ENCODE results near the gene ARHGAP19.

Gene ARHGAP19

GRCh38 chr10:97190450-97190849 is 102.0 kb downstream of the ARHGAP19 start:
- TF ChIP-seq CTCF (IDR thresholded peaks at IDR 0.05; ENCODE audit: extremely low read depth, missing control alignments): no peak
- no peak for DNase-seq (ENCODE audit: low spot score)

GRCh38 chr10:97188261-97188711 is 104.2 kb downstream of the ARHGAP19 start:
- TF ChIP-seq CTCF (IDR thresholded peaks at IDR 0.05; ENCODE audit: extremely low read depth, missing control alignments): no peak
- DNase-seq (ENCODE audit: low spot score): no peak

DNA sequence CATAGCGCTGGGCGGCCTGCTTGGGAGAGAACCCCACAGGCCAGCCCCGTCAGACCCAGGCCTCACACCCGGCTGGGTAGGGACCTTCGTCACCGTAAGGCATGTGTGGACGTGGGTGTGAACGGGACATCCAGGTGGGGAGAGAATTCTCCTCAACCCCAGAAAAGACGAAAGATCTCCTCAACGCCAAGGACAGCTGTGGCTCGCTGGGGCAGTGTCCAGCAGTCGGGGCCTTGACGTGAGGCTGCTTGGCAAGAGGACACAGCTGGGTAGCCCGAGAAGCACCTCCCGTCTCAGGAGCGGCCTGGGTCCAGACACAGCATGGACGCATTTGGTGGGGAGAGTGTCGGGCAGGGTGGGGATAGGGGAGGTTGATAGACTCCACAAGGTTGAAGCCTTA is 105.5 kb downstream of the ARHGAP19 start:
- TF ChIP-seq CTCF (IDR thresholded peaks at IDR 0.05; ENCODE audit: extremely low read depth, missing control alignments): no peak
- DNase-seq (ENCODE audit: low spot score): no peak

GRCh38 chr10:97185326-97186058 is 106.9 kb downstream of the ARHGAP19 start, which contains the start of gene SLIT1:
TSS of gene SLIT1 (minus strand) at chr10:97185959. CDS start at chr10:97185674, 285 bp downstream.
- no peak for DNase-seq (ENCODE audit: low spot score)
- no peak for TF ChIP-seq CTCF (IDR thresholded peaks at IDR 0.05; ENCODE audit: extremely low read depth, missing control alignments)

DNA sequence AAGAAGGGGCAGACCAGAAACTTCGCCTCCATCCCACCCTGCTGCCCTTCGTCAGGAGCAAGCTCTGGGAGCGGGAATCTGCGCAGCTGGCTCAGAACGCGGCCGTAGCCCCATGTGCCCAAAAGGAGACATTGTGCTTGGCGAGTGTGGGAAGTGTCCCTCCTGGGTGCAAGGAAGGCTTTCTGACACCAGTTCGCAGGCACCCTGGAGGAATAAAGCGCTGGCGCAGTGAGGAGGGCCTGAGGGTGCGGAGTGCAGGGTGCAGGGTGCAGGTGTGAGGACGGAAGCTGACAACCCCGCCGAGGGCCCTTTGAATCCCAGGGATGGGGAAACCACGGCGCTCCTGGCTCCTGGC is 107.5 kb downstream of the ARHGAP19 start:
- no peak for TF ChIP-seq CTCF (IDR thresholded peaks at IDR 0.05; ENCODE audit: extremely low read depth, missing control alignments)
- no peak for DNase-seq (ENCODE audit: low spot score)

DNA sequence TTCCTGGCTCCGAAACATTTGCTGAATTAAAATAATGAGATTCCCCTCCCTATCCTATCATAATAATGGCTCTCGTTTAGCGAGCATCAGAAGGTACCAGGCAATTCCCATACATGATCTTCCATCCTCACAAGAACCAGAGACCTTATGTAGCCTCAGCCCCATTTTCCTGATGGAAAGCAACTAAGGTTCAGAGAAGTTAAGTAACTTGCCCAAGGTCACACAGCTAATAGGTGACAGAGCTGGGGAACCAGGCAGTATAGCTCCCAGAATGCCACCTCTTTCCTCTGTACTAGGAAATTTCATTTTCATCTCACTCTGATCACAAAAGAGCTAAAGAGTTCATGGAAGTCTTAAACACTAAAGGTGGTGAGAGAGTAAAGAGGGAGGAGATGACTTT is 109.1 kb downstream of the ARHGAP19 start:
- TF ChIP-seq CTCF (IDR thresholded peaks at IDR 0.05; ENCODE audit: extremely low read depth, missing control alignments): no peak
- DNase-seq (ENCODE audit: low spot score): no peak

DNA sequence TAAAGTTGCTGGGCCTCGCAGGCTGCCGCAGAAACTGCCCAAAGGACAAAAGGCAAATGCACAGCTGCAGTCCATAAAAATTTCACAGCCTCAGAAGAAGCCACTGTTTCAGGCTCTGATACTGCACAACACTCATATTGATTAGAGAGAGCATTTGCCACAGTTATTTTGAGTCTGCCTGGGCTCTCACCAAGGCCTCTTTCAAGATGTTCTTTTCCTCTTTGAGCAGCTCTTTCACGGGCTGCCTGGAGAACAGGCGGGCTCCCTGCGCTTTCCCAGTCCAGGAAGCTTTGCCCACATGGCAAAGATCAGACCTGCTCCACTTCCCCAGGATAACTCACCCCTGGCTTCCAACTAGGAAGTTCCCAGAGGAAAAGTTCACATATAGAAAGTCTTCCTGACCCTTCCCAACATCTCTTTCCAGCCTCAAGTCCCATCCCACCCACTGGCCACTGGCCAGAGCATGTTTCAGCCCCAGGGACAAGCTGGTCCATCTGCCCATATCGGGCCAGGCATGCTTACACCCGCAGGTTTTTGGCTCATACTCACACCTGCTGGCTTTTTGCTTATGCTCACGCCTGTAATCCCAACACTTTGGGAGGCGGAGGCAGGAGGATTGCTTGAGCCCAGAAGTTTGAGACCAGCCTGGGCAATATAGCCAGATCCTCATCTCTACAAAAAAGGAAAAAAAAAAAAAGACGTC is 110.0 kb downstream of the ARHGAP19 start:
- no peak for DNase-seq (ENCODE audit: low spot score)
- TF ChIP-seq CTCF (IDR thresholded peaks at IDR 0.05; ENCODE audit: extremely low read depth, missing control alignments): no peak
